Fibroblast of gingiva (primary cell): Measurements from ENCODE around the gene DIP2C.

Experiments used
- DNase-seq: peaks from one replicate; pipeline ENCODE4 v3.0.0-alpha.2; 2011; ENCODE audit warnings: low read depth

DIP2C gene

DNA sequence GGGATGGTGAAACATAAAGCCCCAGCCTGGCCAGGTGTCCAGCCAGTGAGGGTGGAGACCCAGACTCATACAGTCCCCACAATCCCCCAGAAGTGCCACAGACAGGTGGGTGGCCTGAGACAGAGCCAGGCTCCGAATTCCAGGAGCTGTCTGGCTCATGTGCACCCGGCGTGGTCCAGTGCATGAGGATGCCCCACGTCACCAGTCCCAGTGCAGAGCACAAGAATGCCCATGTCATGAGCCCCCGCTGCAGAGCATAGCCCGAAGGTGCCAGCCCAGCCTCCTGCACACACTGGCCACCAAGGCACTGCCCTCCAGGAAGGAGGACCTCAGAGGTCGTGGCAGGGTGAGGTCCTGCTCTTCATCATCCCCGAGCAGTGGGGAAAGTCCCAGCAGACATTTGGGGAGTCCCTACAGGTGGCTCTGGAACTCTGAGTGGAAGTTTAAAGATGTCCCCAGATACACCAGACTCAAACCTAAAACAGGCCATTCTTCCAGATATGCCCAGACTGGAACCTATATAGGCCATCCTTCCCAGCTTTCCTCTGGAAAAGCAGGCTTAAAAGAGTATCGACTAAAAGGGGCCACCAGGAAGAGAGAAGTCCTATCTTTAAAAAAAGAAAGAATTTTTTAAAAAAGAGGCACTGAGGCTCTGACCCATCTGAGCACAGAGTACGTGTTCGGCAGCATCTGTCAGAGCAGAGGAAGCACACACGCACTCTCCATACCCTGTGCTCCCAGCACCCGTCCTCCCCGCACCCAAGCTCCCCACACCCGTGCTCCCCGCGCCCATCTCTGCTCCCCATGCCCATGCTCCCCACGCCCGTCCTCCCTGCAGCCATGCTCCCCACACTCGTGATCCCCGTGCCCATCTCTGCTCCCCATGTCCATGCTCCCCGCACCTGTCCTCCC lies 11.5 kb downstream of the DIP2C start:
- DNase-seq: no peak

DNA sequence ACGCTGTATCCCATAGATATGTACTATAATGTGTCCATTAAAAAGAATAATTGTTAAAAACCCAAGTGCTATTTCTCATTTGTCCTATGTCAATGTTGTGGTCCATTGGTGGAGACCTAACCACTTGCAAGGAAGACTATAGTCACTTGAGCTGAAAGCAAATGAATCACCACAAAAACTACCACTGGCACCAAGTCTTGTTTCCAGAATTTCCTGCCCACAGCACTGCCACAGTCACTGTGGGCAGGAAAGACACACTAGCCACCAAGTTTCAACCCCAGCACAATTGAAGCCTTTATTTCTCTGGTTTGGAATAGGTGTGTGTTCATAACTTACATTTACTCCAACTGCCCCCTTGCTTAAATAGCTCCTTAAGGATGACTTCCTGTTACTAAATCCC lies 12.4 kb downstream of the DIP2C start:
- no peak for DNase-seq

DNA sequence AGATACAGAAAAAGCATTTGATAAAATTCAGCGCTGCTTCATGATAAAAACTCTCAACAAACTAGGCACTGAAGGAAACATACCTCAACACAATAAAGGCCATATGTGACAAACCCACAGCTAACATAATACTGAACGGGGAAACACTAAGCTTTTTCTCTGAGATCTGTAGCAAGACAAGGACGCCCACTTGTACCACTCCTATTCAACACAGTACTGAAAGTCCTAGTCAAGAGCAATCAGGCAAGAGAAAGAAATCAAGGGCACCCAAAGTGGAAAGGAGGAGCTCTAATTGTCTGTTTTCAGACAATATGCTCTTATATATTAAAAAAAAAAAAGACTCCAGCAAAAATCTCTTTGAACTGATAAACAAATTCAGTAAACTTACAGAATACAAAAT lies 13.3 kb downstream of the DIP2C start:
- DNase-seq: no peak

DNA sequence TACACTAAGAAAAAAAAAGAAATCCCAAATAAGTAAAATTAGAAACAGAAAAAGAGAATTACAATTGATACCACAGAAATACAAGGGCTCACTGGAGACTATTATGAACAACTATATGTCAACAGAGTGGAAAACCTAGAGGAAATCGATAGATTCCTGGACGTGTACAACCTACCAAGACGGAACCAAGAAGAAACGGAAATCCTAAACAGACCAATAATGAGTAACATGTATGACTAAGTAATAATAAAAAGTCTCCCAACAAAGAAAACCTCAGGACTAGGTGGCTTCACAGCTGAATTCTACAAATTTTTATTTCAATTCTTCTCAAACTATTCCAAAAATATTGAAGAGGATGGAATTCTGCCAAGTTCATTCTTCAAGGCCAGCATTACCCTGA lies 13.9 kb downstream of the DIP2C start:
- DNase-seq: no peak

DNA sequence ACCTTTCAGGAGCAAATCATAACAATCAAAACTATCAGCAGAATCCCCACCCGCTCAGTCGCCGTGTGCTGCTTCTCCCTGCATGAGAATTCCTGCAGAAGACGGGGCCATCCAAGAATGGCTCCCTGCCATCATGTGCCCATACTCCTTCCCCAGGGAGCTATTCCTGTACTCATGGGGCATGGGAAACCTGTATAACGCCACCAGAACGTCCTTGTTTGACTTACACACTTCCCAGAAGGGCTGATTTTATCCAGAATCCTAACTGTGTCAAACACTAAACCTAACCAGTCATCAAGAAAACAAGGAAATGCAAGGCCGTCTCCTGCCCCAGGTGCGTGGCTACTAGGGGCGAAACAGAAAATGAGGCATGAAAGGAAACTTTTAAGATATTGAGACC lies 16.0 kb downstream of the DIP2C start:
- DNase-seq: no peak

DNA sequence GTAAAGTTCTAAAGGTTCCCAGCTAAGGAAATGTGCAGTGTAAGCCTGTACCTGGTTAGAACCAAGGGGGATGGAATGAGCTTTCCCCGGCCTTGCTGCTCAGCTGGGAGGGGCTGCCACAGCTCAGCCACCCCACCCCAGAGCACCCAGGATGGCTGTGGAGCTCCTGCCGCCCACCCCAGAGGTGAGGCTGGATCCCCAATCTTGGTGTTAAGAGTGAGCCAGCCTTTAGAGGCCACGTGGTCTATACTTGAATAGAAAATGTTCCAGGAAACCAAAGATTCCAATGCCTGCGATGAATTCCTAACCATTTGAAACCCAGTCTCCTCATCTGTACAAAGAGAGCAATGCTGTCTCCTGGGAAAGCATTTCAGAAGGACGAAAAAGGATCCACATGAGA lies 16.5 kb downstream of the DIP2C start:
- no peak for DNase-seq

DNA sequence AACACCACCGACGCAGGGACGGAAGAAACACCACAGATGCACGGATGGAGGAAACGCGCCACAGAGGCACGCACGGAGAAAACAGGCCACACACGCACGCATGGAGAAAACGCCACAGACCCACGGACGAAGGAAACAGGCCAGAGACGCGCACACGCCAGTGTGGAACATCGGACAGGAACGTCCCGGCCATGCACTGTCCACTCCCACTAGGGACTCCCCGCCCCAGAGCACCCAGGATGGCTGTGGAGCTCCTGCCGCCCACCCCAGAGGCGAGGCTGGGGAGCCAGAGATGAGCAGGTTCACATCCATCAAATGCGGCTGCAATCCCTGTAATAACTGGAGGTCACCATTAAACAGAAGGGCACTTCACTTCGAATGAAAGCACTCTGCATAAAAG lies 17.3 kb downstream of the DIP2C start:
- DNase-seq: no peak

DNA sequence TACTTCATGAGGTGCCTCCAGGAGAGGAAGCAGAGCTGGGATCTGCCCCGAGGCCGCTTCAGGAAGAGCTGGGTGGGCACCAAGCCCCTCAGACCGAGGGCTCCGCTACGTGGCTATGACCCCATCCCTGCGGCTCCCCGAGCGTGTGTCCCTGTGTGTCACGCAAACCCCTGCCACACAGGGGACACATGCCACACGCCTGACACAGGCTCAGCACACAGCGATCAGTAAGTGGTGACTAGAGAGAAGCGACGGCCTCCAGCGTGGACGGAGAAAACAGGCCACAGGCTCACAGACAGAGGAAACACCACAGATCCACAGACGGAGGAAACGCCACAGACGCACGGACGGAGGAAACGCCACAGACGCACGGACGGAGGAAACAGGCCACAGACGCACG lies 18.5 kb downstream of the DIP2C start:
- DNase-seq: no peak

DNA sequence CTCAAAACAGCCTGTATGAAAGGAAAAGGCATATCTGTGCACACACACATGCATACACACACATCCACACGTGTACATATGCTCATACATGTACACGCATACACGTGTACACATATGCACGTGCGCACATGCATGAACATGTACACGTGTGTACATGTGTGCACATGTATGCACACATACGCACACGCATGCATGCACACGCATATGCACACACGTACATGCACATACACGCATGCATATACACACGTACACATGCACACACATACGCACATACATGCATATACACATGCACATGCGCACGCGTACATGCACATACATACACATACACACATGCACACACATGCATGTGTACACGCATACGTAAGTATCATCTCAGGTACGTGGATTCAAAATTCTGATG lies 19.4 kb downstream of the DIP2C start:
- DNase-seq: no peak

DNA sequence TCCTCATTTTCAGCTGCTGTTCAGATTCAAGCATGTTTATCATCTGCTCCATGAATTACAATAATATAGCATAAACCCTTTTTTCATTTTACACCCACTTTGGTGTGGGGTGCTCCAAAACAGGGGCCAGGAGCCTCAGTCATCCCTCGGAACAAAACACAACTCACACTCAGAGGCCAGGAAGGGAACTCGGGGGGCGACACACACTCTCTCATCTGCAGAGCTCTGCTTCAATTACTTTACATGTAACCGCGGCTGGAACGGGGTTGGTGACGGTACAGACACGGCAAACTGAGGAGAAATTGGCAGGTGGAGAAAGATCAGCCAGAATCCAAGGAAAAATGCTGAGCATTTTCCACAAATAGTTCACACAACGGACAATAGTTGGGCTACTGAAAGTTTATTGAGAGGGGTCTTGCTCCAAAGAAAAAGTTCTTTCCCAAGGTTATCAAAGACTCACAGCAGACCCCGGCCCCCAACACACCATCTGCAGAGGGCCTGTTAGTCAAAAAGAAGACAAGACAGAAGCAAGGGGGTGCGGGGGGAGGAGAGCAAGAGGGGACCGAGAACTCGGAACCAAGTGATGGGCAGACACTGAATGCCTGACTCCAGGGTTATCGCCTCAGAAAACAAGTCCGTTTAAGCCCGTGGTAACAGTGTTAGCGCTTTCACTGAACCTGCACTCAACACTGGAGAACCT lies 20.5 kb downstream of the DIP2C start:
- DNase-seq: no peak

DNA sequence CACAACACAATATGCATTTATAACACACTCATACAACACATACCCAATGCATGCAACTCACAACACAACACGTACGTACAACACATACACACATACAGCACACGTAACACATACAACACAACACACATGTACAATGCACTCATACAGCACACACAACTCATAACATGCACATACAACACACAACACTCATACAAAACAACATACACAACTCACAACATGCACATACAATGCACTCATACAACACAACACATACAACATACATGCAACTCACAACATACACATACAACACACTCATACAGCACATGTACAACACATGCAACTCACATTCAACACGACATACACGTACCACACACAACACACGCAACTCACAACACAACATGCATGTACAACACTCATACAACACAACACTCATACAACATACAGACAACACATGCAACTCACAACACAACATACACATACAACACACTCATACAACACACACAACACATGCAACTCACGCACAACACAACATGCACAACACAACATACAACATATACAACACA lies 21.8 kb downstream of the DIP2C start:
- no peak for DNase-seq

DNA sequence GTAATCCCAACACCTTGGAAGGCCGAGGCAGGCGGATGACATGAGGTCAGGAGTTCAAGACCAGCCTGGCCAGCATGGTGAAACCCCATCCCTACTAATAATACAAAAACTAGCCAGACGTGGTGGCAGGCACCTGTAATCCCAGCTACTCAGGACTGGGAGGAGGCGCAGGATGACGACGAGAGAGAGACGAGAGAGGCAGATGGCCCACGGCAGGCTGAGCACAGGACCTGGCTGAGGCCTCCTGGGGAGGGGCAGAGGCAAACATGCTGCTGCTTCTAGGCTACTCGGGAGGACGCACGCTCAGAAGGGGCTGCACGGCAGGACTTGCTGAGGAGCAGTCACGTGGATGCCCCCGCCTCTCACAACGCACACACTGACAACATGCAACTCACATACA lies 22.4 kb downstream of the DIP2C start:
- DNase-seq: no peak

DNA sequence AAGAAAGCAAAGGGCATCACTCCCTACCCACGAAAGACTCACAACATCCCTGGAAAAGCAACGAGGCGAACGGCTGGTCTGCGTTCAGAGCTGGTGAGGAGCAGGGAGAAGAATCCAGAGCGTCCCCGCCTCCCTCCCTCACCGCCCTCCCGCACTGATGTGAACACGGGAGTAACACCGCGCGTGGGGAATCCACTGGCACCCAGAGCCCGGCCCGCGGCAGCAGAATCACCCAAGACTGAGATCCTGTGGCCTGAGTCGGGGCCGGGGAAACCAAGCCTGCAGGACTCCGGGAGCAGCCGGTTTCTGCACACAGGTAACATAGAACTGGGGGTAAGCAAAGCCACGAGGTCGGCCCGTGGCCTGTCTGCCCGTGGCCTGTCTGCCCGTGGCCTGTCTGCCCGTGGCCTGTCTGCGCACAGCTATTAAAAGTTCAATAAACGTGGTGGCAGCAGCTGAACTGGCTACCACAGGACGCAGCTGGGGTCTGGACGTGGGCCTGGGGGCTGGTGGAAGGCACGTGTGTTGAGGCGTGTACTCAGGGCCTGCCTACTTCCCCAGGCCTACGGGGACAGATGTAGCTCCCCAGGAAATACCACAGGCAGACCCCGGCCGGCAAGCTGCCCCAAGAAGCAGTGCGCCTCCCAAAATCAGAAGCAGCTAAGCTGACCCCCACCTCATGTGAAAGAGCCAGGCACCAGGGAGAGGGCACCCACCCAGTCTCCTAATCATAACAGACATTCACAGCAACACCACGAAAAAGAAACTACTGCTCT lies 23.0 kb downstream of the DIP2C start:
- DNase-seq: no peak

DNA sequence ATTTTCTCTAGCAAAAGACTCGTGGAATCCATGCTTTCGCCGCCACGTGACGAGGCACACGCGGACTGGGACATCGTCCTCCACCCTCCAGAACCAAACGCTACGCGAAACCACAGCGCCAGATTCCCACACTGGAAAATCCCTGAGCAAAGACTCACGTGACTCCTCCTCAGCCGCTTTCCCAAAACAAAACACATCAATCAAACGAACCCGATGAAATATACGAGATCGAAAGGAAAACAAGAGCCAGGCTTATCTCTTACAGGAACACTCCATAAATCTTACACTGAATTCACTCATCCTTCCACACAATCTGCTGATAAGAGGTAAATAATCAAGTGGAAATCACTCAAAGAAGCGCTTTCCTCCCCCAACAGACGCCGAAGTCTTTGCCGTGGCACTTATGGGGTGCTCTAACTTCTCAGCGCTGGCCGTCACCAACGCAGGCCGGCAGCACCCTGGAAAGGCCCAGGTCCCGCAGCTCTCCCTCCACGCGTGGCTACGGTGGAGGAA lies 23.8 kb downstream of the DIP2C start:
- no peak for DNase-seq

DNA sequence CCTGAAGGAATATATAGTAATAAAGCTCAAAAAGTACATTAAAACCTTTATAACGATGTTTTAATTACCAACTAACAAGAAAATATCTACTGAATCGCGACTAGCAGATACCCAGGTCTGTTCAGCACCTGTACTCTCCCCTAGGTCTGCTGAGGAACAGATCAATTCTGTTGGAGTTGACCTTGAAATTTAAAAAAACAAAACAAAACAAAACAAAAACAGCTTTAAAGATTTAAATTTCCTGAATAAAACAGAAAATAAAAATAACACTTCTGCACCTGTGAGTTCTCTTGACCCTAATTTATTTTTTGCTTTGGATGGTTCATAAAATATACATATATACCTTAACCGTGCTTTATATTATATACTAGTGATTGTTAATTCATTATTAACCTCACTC lies 24.6 kb downstream of the DIP2C start:
- no peak for DNase-seq

DNA sequence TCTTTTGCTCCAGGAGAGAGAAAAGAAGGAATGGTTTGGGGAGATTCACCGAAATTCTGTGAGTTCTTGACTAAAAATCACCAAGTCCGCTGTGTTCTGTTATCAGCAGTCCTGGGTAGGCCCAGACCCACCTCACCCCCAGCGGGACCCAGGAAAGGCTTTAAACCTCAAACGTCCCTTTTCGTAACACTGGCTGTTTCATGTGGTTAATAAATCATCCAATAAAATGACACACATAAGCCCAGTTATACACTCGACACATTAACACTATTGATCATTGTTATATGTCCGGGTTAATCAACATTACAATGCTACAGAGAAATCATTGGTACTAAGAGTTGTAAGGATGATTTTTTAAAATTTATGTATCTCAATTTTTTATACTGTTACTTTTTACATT lies 25.2 kb downstream of the DIP2C start:
- no peak for DNase-seq

DNA sequence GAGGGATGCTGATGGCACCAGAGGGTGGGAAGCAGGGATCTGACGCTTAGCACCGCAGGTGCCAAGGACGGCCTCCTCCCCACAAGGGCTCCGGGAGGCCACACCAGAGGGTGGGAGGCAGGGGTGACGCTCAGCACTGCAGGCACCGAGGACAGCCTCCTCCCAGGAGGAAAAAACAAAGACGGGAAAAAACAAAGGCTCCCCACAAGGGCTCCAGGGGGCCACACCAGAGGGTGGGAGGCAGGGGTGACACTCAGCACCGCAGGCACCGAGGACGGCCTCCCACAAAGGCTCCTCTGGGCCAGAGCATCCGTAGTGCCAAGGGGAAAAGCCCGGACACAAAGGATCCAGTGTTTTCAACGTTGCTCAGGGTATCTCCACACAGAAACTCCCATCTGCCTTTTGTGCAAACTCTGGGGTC lies 25.6 kb downstream of the DIP2C start:
- no peak for DNase-seq

DNA sequence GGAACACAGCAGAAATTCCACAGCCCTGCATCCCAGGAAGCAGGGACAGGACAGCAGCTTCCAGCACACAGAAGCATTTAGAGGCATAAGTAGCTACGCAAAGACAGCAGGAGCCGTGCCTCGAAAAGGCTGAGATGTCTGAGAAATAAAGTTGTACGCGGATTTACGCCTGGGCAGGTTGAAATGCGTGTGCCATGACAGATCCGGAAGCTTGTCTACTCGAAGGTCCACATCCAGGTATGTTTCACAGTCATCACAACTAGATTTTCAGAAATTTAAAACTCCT lies 26.1 kb downstream of the DIP2C start:
- no peak for DNase-seq

DNA sequence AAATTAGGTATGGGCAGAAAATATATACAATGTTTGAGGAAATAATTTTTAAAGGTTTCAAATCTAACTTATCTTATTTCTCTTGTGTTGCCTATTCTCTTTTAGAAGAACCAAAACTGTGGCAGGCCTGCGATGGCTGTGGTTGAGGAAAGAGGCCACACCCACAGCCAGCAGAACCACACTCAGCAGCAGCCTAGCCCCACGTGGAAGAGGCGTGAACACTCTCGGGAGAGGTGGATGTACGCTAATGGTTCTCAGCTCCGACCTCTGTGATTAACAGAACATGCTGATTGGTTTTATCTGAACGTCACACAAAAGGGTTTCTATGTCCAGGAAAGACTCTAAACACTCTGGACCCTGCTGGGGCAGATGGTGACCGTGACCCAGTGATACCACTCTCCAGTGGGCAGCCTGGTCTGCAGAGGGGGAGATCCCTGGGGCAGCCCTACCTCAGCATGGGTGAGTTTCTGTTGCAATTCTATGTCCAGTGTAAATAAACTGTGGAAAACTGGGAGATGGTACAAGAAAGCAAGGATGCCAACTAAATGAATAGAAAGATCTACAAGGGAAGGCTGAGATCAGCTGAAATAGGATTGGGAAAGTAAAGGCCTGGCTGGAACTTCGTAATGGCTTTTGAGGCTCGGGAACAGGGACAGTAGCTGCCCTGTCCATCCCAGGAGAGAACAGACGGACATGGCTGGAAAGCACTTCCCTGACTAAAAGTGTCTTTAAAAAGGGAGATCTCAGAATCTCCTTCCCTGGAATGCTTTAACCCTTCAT lies 26.6 kb downstream of the DIP2C start:
- no peak for DNase-seq

DNA sequence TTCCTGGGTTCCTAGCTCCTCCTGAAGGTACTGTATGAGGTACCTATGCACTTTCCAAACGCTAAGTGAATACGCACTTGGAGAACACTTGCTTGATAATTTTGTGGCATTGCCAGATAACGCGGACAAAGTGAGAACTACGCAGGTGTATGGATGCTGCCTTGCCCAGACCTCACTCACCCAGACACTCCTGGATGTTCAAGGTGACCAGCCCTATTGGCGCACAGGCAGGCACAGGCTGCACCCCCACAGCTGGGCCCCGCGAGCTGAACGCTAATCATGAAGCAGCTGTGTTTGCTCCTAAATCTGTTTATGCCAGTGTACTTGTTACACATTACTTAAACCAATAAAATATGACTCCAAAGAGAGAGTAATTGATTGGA lies 27.3 kb downstream of the DIP2C start:
- no peak for DNase-seq

DNA sequence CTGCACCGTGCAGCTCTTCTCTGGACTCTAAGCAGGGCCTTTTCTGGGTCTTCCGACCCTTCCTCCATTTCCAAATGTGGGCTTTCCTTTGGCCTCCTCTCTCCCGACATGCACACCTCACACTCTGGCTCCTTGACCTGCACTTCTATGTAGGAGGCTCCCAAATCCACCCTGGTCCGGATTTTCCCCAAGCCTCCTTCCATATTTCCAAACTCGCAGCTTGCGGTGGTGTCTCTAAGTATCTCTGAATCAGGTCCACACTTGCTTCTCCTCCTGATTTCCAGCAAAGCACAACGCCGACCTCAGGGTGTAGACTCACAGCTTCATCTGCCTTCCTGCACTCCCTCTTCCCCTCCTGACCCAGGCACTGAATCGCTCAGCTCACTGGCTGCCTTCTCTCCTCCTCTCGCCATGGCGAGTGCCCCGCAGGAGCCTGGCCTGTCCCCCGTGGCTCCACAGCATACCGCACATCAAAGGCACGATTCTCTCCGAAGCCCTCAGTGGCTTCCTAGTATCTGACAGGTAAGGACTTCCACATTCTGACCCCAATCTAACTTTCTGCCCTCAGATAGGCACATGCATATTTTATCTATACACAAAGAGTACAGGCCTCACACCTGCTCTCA lies 27.8 kb downstream of the DIP2C start:
- no peak for DNase-seq
